C4-2B (cell line): ENCODE measurements around the gene MYCBPAP.

Source experiments
- CTCF ChIP-seq: fragments of 450-650 bp; conservative IDR thresholded peaks from 2 replicates; pipeline ENCODE4 v1.5.1; 2017; ENCODE audit warnings: mild to moderate bottlenecking
- ZFX ChIP-seq: fragments of 450-650 bp; IDR thresholded peaks from 2 replicates; pipeline ENCODE4 v1.6.1; 2017

GRCh38 chr17:50566886-50567285 is 58.6 kb downstream of the MYCBPAP start:
- TF ChIP-seq CTCF (no peak), ZFX (no peak)
